ENCODE data around the gene UGT1A3. TPM values are rescaled to one million over a fixed set of nuclear protein-coding genes. Genes with fewer than 3 reads are reported as not detected.

The UGT1A3 gene
- total and polyA plus RNA-seq, 7 donors = not detected

- no peak for TF ChIP-seq CTCF (IDR thresholded peaks at IDR 0.05)
- no peak for ATAC-seq
- DNase-seq = no peak
- no peaks in the 10 kb centered on the region for H3K27me3 ChIP-seq (ENCODE audit: insufficient read depth in 3 of 3, low read length in 2 of 3)
- H3K36me3 ChIP-seq (ENCODE audit: insufficient read depth in 1 of 2, low read depth in 1 of 2) = no peaks in the 10 kb centered on the region
- 66 to 70% (median 68%) methylated on average over 3 of the region's 3 CpGs for WGBS, 3 donors
- H3K27ac ChIP-seq = no peak overlapping the region
- intact Hi-C loops (cut with DNase I) = no loop called here
- no peak overlapping the region for H3K4me3 ChIP-seq
- H3K9me3 ChIP-seq = no peaks in the 10 kb centered on the region
- H3K4me1 ChIP-seq = no peaks in the 10 kb centered on the region
These were observed 73.4 kb downstream of the UGT1A3 start for GRCh38 chr2:233802132-233802815.

- TF ChIP-seq CTCF (IDR thresholded peaks at IDR 0.05) = no peak
- Histone ChIP-seq H3K36me3 (ENCODE audit: insufficient read depth in 1 of 2, low read depth in 1 of 2) (no peaks in the 10 kb centered on the region), H3K4me1 (no peaks in the 10 kb centered on the region), H3K27me3 (ENCODE audit: insufficient read depth in 3 of 3, low read length in 2 of 3) (no peaks in the 10 kb centered on the region), H3K4me3 (no peak overlapping the region), H3K9me3 (no peaks in the 10 kb centered on the region), H3K27ac (no peak overlapping the region)
- ATAC-seq (no peak), DNase-seq (no peak)
- 61 to 63% (median 62%) methylated on average over 2 of the region's 2 CpGs for WGBS, 3 donors
- intact Hi-C loops (cut with DNase I) = no loop called here
These were observed 74.6 kb downstream of the UGT1A3 start for GRCh38 chr2:233803292-233803911.

- Histone ChIP-seq H3K4me3 (no peak overlapping the region), H3K27me3 (ENCODE audit: insufficient read depth in 3 of 3, low read length in 2 of 3) (peaks cover 0 to 3% (median 0%) of the 10 kb centered on the region in 3 donors), H3K9me3 (no peaks in the 10 kb centered on the region), H3K4me1 (no peaks in the 10 kb centered on the region), H3K27ac (no peak overlapping the region), H3K36me3 (ENCODE audit: insufficient read depth in 1 of 2, low read depth in 1 of 2) (no peaks in the 10 kb centered on the region)
- TF ChIP-seq CTCF (IDR thresholded peaks at IDR 0.05) = no peak
- ATAC-seq = no peak
- WGBS, 3 donors = 60 to 76% (median 65%) methylated on average over 8 of the region's 8 CpGs
- no peak for DNase-seq
- intact Hi-C loops (cut with DNase I) = no loop called here
These were observed 75.2 kb downstream of the UGT1A3 start for GRCh38 chr2:233803994-233804393.

- WGBS, 3 donors = 67 to 71% (median 68%) methylated on average over 12 of the region's 12 CpGs
- ATAC-seq = no peak
- intact Hi-C loops (cut with DNase I) = no loop called here
These were observed 78.5 kb downstream of the UGT1A3 start for GRCh38 chr2:233807215-233807865.

More at GRCh38 chr2:233807215-233807865, 78.5 kb downstream of the UGT1A3 start:
- Histone ChIP-seq H3K27ac (no peak overlapping the region), H3K36me3 (ENCODE audit: insufficient read depth in 1 of 2, low read depth in 1 of 2) (no peaks in the 10 kb centered on the region), H3K4me3 (no peak overlapping the region), H3K9me3 (no peaks in the 10 kb centered on the region), H3K27me3 (ENCODE audit: insufficient read depth in 3 of 3, low read length in 2 of 3) (peaks cover 0 to 3% (median 0%) of the 10 kb centered on the region in 3 donors), H3K4me1 (no peaks in the 10 kb centered on the region)
- no peak for DNase-seq
- no peak for TF ChIP-seq CTCF (IDR thresholded peaks at IDR 0.05)

Measured in psoas muscle (tissue), 8 donors.